IMR-90 (cell line): ENCODE data around the gene GJD2. TPM values are rescaled to one million over a fixed set of nuclear protein-coding genes. Genes with fewer than 3 reads are reported as not detected.

Source experiments
- ATAC-seq: fragments of 200-7000 bp; cut with Tn5 transposase; 2 replicates; pipeline ENCODE4 v1.9.1; 2020; ENCODE audit warnings: low read depth, mild to moderate bottlenecking, moderate library complexity
- BruUV-seq: library from RNA; stranded (reverse); fragments of 400-500 nt; replicated peaks from 2 replicates; lab custom pipeline; 2021; lab: Mats Ljungman, UMichigan
- CTCF ChIA-PET: fragments of 300-600 bp; formaldehyde crosslinking; extraction: SDS; loops from one replicate; lab custom pipeline; 2021; ENCODE audit warnings: antibody characterized with exemption; lab: Yijun Ruan, JAX
- POLR2A ChIA-PET: fragments of 300-600 bp; sonication (Branson Sonifier 250); formaldehyde crosslinking; loops from one replicate; lab custom pipeline; 2022; ENCODE audit warnings: antibody characterized with exemption; ENCODE audit not compliant: unreplicated experiment; lab: Charles Lee
- DNase-seq: peaks from one replicate; pipeline ENCODE4 v3.0.0; 2013
- H2AFZ ChIP-seq: replicated peaks from 2 replicates; pipeline ENCODE3; 2013; ENCODE audit warnings: low read length, mild to moderate bottlenecking; ENCODE audit not compliant: poor library complexity
- H2AK5ac ChIP-seq: 2 replicates; pipeline ENCODE4 v1.6.1; 2013; ENCODE audit warnings: low read depth, low read length, inconsistent platforms
- H2AK9ac ChIP-seq: replicated peaks from 2 replicates; pipeline ENCODE3; 2013; ENCODE audit warnings: mild to moderate bottlenecking, low read depth, low read length, moderate library complexity; ENCODE audit not compliant: poor library complexity
- H2BK120ac ChIP-seq: 2 replicates; pipeline ENCODE4 v1.6.1; 2013; ENCODE audit warnings: low read depth, low read length, inconsistent platforms
- H2BK15ac ChIP-seq: 3 replicates; pipeline ENCODE4 v1.6.1; 2013; ENCODE audit warnings: low read depth, low read length, inconsistent platforms
- H2BK20ac ChIP-seq: 2 replicates; pipeline ENCODE4 v1.6.1; 2013; ENCODE audit warnings: low read depth, mild to moderate bottlenecking, inconsistent platforms, low read length, moderate library complexity
- H2BK5ac ChIP-seq: 2 replicates; pipeline ENCODE4 v1.6.1; 2013; ENCODE audit warnings: mild to moderate bottlenecking, low read depth, low read length, inconsistent platforms; ENCODE audit not compliant: poor library complexity, severe bottlenecking
- H3K14ac ChIP-seq: replicated peaks from 2 replicates; pipeline ENCODE4 v1.6.1; 2013; ENCODE audit warnings: low read depth, low read length, inconsistent platforms
- H3K18ac ChIP-seq: 2 replicates; pipeline ENCODE4 v1.6.1; 2013; ENCODE audit warnings: low read depth, low read length, control low read depth
- H3K23ac ChIP-seq: 2 replicates; pipeline ENCODE4 v1.6.1; 2013; ENCODE audit warnings: low read depth, low read length, inconsistent platforms
- H3K27ac ChIP-seq: 2 replicates; pipeline ENCODE4 v1.5.1; 2013; ENCODE audit warnings: mild to moderate bottlenecking, control low read depth, low read length; ENCODE audit not compliant: insufficient read depth
- H3K27me3 ChIP-seq: 2 replicates; pipeline ENCODE4 v1.6.1; 2013; ENCODE audit warnings: low read length; ENCODE audit not compliant: control insufficient read depth, insufficient read depth
- H3K36me3 ChIP-seq: 2 replicates; pipeline ENCODE4 v1.6.1; 2013; ENCODE audit warnings: low read length, mixed read lengths; ENCODE audit not compliant: control insufficient read depth, insufficient read depth
- H3K4ac ChIP-seq: 2 replicates; pipeline ENCODE4 v1.6.1; 2013; ENCODE audit warnings: low read depth, low read length, inconsistent platforms
- H3K4me1 ChIP-seq: 2 replicates; pipeline ENCODE4 v1.6.1; 2013; ENCODE audit warnings: low read length, mixed read lengths; ENCODE audit not compliant: control insufficient read depth, insufficient read depth
- H3K4me2 ChIP-seq: 2 replicates; pipeline ENCODE4 v1.6.1; 2013; ENCODE audit warnings: low read depth, mild to moderate bottlenecking, control low read depth, low read length, moderate library complexity
- H3K4me3 ChIP-seq: 2 replicates; pipeline ENCODE4 v1.5.1; 2013; ENCODE audit warnings: low read depth, mild to moderate bottlenecking, control low read depth, low read length, moderate library complexity; ENCODE audit not compliant: insufficient read depth
- H3K56ac ChIP-seq: 2 replicates; pipeline ENCODE4 v1.6.1; 2013; ENCODE audit warnings: low read length, inconsistent platforms; ENCODE audit not compliant: insufficient read depth; ENCODE audit errors: extremely low read depth
- H3K79me1 ChIP-seq, 2 experiments: 2 replicates each; pipeline ENCODE4 v1.6.1; 2013; ENCODE audit warnings: low read length in 2 of 2, inconsistent platforms in 1 of 2, low read depth in 1 of 2
- H3K9ac ChIP-seq: 2 replicates; pipeline ENCODE4 v1.6.1; 2013; ENCODE audit warnings: low read depth, low read length, control low read depth
- H3K9me1 ChIP-seq: 2 replicates; pipeline ENCODE4 v1.6.1; 2013; ENCODE audit warnings: low read length, inconsistent platforms; ENCODE audit not compliant: insufficient read depth
- H3K9me3 ChIP-seq: 2 replicates; pipeline ENCODE4 v1.6.1; 2013; ENCODE audit warnings: low read length; ENCODE audit not compliant: control insufficient read depth, insufficient read depth
- H4K20me1 ChIP-seq: 2 replicates; pipeline ENCODE4 v1.6.1; 2013; ENCODE audit warnings: low read length, inconsistent platforms; ENCODE audit not compliant: insufficient read depth
- H4K5ac ChIP-seq: 2 replicates; pipeline ENCODE4 v1.6.1; 2013; ENCODE audit warnings: mild to moderate bottlenecking, low read depth, low read length, control low read depth
- H4K8ac ChIP-seq, 2 experiments: 2 replicates each; pipeline ENCODE4 v1.6.1; 2013; ENCODE audit warnings: low read depth in 2 of 2, low read length in 2 of 2, control low read depth in 1 of 2, inconsistent platforms in 1 of 2
- H4K91ac ChIP-seq: 2 replicates; pipeline ENCODE4 v1.6.1; 2013; ENCODE audit warnings: low read depth, low read length, inconsistent platforms; ENCODE audit not compliant: insufficient read depth
- BHLHE40 ChIP-seq: fragments of 150-350 bp; IDR thresholded peaks from 2 replicates; pipeline ENCODE4 v1.6.1; 2016; ENCODE audit warnings: mild to moderate bottlenecking, low read depth, low read length
- CEBPB ChIP-seq: IDR thresholded peaks from 2 replicates; pipeline ENCODE4 v1.6.1; 2012; ENCODE audit warnings: low read depth, low read length, improper control_type of control experiment
- CHD1 ChIP-seq: IDR thresholded peaks from 2 replicates; pipeline ENCODE4 v1.6.1; 2012; ENCODE audit warnings: low read depth, low read length, improper control_type of control experiment
- FOS ChIP-seq: fragments of 150-350 bp; IDR thresholded peaks from 2 replicates; pipeline ENCODE4 v1.6.1; 2016; ENCODE audit warnings: low read depth, low read length
- MAFK ChIP-seq: IDR thresholded peaks from 2 replicates; pipeline ENCODE4 v1.6.1; 2012; ENCODE audit warnings: low read depth, low read length, improper control_type of control experiment
- MAZ ChIP-seq: IDR thresholded peaks from 2 replicates; pipeline ENCODE4 v1.6.1; 2012; ENCODE audit warnings: low read depth, mild to moderate bottlenecking, low read length, improper control_type of control experiment, moderate library complexity, borderline replicate concordance
- MXI1 ChIP-seq: IDR thresholded peaks from 2 replicates; pipeline ENCODE4 v1.6.1; 2012; ENCODE audit warnings: low read depth, mild to moderate bottlenecking, low read length, moderate library complexity, borderline replicate concordance
- NFE2L2 ChIP-seq: fragments of 150-350 bp; IDR thresholded peaks from 2 replicates; pipeline ENCODE4 v1.6.1; 2016; ENCODE audit warnings: low read depth, mild to moderate bottlenecking, low read length
- POLR2A ChIP-seq: IDR thresholded peaks from 2 replicates; pipeline ENCODE4 v1.6.1; 2012; ENCODE audit warnings: mild to moderate bottlenecking, low read depth, low read length
- RAD21 ChIP-seq: IDR thresholded peaks from 2 replicates; pipeline ENCODE4 v1.6.1; 2012; ENCODE audit warnings: low read length, improper control_type of control experiment
- RCOR1 ChIP-seq: IDR thresholded peaks from 2 replicates; pipeline ENCODE4 v1.6.1; 2012; ENCODE audit warnings: mild to moderate bottlenecking, low read length, improper control_type of control experiment; ENCODE audit not compliant: insufficient replicate concordance
- RFX5 ChIP-seq: IDR thresholded peaks from 2 replicates; pipeline ENCODE4 v1.8.0; 2012; ENCODE audit warnings: low read depth, mild to moderate bottlenecking, low read length, moderate library complexity
- SMC3 ChIP-seq: fragments of 150-350 bp; IDR thresholded peaks from 2 replicates; pipeline ENCODE4 v1.6.1; 2016; ENCODE audit warnings: low read depth, mild to moderate bottlenecking, antibody characterized with exemption, low read length, moderate library complexity
- WGBS, 2 experiments: methylation state at CpG; one replicate each; pipeline versions ENCODE4 v1.1.5 to v1.1.7; 2013; ENCODE audit warnings: missing lambda C conversion rate in 2 of 2; ENCODE audit not compliant: insufficient read length in 1 of 2; ENCODE audit errors: extremely low coverage in 2 of 2; 5-methylcytosine and 5-hydroxymethylcytosine counted together
- dilution Hi-C: fragments of 300-500 bp; cut with HindIII; formaldehyde crosslinking; loops from one replicate; pipeline ENCODE4 v1.14.3; 2018; ENCODE audit warnings: low sequenced_read_pairs; ENCODE audit not compliant: unreplicated experiment
- in situ Hi-C: fragments of 300-500 bp; cut with MboI; formaldehyde crosslinking; loops from 3 replicates; pipeline ENCODE4 v1.14.3; 2019; ENCODE audit warnings: low sequenced_read_pairs, inconsistent platforms, mixed read lengths
- intact Hi-C: fragments of 100-400 bp; cut with micrococcal nuclease; formaldehyde crosslinking; loops from 2 replicates; pipeline ENCODE4 v1.10.0; 2022
- polyA plus RNA-seq, 3 experiments: library from polyadenylated mRNA; depleted of rRNA; stranded (reverse); fragments of >200 nt; gene quantifications; 2 replicates each; pipeline ENCODE4 v1.2.3, GENCODE V29; 2012; ENCODE audit warnings: low replicate concordance in 1 of 3
- total RNA-seq: library from RNA; depleted of rRNA; stranded (reverse); fragments of >200 nt; gene quantifications from 2 replicates; pipeline ENCODE4 v1.2.3, GENCODE V29; 2012
- TF ChIP-seq, protein P1 (sequence below): fragments of 150-350 bp; IDR thresholded peaks from 2 replicates; pipeline ENCODE4 v1.6.1; 2017; ENCODE audit warnings: mild to moderate bottlenecking, antibody characterized with exemption, low read length, low read depth
- TF ChIP-seq, protein P2 (sequence below): conservative IDR thresholded peaks from 2 replicates; pipeline ENCODE4 v1.5.1; 2012; ENCODE audit warnings: mild to moderate bottlenecking, low read depth, low read length, improper control_type of control experiment
- TF ChIP-seq, protein P3 (sequence below): fragments of 150-350 bp; IDR thresholded peaks from 2 replicates; pipeline ENCODE4 v1.6.1; 2016; ENCODE audit warnings: low read depth, mild to moderate bottlenecking, low read length, moderate library complexity, borderline replicate concordance

The GJD2 gene
- total and polyA plus RNA-seq, 2 of the 4 experiments (the other 2 are of a cell fraction): not detected

DNA sequence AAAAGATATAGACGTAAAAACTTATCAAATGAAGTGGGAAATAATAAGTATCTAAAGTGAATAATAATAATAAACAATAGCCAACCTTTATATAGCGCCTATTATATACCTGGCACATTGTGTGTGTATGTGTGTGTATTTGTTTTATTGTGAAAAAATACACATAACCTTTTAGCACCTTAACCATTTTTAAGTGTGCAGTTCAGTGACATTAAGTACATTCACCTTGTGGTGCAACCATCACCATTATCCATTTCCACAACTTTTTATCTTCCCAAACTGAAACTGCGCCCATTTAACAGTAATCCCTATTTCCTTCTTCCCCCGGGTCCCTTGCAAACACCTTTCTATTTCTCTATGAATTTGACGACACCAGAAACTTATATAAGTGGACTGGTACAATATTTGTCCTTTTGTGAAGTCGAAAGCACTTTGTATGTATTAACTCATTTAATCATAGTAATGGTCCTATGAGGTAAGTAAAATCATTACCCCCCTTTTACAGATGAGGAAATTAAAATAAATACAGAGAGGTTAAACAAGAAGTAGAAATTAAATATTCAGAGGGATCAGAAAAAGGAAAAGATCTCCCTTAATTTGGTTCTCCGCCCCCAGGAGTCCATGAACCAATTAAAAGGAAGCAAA, 33.5 kb downstream of the GJD2 start:
- H3K27ac ChIP-seq: no peak overlapping the region
- DNase-seq: no peak
- dilution Hi-C loops (no loop called here), in situ Hi-C loops (no loop called here), intact Hi-C loops (no loop called here)
- ChIA-PET POLR2A (no interaction called here), CTCF (interaction anchor here (0.6 to 0.9 kb wide), 2 partner anchors 11 to 83 kb away, joined by 3 read pairs; no protein-coding TSS in a partner anchor)
- H3K18ac ChIP-seq: no peak overlapping the region
- no peak overlapping the region for H2BK15ac ChIP-seq
- H2AK5ac ChIP-seq: no peak overlapping the region
- no peak overlapping the region for H4K8ac ChIP-seq
- no peak overlapping the region for H3K4me3 ChIP-seq
- H3K23ac ChIP-seq: no peak overlapping the region
- 0 out of 2 replicates have a peak, but pooled peaks cover 5% of the 10 kb centered on the region for H3K9me1 ChIP-seq
- no peak overlapping the region for H2BK5ac ChIP-seq
- H3K79me1 ChIP-seq: no peaks in the 10 kb centered on the region
- 100% methylated on average over 1 of the region's 7 CpGs; no CpG with 5 or more reads in 1 of the 2 experiments for WGBS, 2 experiments
- H4K91ac ChIP-seq: no peak overlapping the region
- no peak overlapping the region for H2AK9ac ChIP-seq
- H3K9me3 ChIP-seq: no peaks in the 10 kb centered on the region
- H3K27me3 ChIP-seq: no peaks in the 10 kb centered on the region
- no peak overlapping the region for H3K14ac ChIP-seq
- H3K4ac ChIP-seq: no peak overlapping the region
- no peak overlapping the region for H4K5ac ChIP-seq
- H2BK20ac ChIP-seq: no peak overlapping the region
- BruUV-seq: no TSS peak
- H3K9ac ChIP-seq: no peak overlapping the region
- H2BK120ac ChIP-seq: no peak overlapping the region
- peak overlapping the region; percentile 35 for H2AFZ ChIP-seq
- no peak overlapping the region for H3K56ac ChIP-seq
- peaks cover 26% of the 10 kb centered on the region for H3K4me1 ChIP-seq
- TF ChIP-seq, protein P1, sequence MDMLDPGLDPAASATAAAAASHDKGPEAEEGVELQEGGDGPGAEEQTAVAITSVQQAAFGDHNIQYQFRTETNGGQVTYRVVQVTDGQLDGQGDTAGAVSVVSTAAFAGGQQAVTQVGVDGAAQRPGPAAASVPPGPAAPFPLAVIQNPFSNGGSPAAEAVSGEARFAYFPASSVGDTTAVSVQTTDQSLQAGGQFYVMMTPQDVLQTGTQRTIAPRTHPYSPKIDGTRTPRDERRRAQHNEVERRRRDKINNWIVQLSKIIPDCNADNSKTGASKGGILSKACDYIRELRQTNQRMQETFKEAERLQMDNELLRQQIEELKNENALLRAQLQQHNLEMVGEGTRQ: no peak
- no peak for TF ChIP-seq MXI1
- no peak for TF ChIP-seq SMC3
- TF ChIP-seq FOS: no peak
- no peak for TF ChIP-seq MAFK
- TF ChIP-seq RCOR1: no peak
- TF ChIP-seq NFE2L2: no peak
- TF ChIP-seq, protein P2, sequence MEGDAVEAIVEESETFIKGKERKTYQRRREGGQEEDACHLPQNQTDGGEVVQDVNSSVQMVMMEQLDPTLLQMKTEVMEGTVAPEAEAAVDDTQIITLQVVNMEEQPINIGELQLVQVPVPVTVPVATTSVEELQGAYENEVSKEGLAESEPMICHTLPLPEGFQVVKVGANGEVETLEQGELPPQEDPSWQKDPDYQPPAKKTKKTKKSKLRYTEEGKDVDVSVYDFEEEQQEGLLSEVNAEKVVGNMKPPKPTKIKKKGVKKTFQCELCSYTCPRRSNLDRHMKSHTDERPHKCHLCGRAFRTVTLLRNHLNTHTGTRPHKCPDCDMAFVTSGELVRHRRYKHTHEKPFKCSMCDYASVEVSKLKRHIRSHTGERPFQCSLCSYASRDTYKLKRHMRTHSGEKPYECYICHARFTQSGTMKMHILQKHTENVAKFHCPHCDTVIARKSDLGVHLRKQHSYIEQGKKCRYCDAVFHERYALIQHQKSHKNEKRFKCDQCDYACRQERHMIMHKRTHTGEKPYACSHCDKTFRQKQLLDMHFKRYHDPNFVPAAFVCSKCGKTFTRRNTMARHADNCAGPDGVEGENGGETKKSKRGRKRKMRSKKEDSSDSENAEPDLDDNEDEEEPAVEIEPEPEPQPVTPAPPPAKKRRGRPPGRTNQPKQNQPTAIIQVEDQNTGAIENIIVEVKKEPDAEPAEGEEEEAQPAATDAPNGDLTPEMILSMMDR: no peak
- no peak for TF ChIP-seq MAZ
- TF ChIP-seq, protein P3, sequence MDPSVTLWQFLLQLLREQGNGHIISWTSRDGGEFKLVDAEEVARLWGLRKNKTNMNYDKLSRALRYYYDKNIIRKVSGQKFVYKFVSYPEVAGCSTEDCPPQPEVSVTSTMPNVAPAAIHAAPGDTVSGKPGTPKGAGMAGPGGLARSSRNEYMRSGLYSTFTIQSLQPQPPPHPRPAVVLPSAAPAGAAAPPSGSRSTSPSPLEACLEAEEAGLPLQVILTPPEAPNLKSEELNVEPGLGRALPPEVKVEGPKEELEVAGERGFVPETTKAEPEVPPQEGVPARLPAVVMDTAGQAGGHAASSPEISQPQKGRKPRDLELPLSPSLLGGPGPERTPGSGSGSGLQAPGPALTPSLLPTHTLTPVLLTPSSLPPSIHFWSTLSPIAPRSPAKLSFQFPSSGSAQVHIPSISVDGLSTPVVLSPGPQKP: no peak
- no peak for TF ChIP-seq BHLHE40
- TF ChIP-seq RFX5: no peak
- no peak for TF ChIP-seq CEBPB
- no peak for TF ChIP-seq POLR2A
- TF ChIP-seq CHD1: no peak
- no peak for TF ChIP-seq RAD21
- H3K4me2 ChIP-seq: no peak overlapping the region; the same call in 1 of the 2 replicates
- H3K36me3 ChIP-seq: no peaks in the 10 kb centered on the region
- no peak for ATAC-seq
- H4K20me1 ChIP-seq: no peaks in the 10 kb centered on the region
